Stomach (tissue), 4 donors: ENCODE measurements around the gene LSG1.

Experiments used
- EP300 ChIP-seq: sonication (generic); formaldehyde crosslinking; IDR thresholded peaks from one replicate; pipeline ENCODE4 v1.6.1; 2017; ENCODE audit warnings: antibody characterized with exemption
- POLR2A ChIP-seq, 4 donors: fragments of 450-650 bp; IDR thresholded peaks; one replicate each; pipeline ENCODE4 v1.6.1; 2016; ENCODE audit warnings: antibody characterized with exemption in 4 of 4, control low read depth in 2 of 4, mild to moderate bottlenecking in 1 of 4, moderate library complexity in 1 of 4
- POLR2AphosphoS5 ChIP-seq, 3 donors: sonication (generic); formaldehyde crosslinking; IDR thresholded peaks; one replicate each; pipeline ENCODE4 v1.6.1; 2016; ENCODE audit warnings: antibody characterized with exemption in 3 of 3
- TF ChIP-seq, protein P1 (sequence below), 7 experiments: fragments of 450-650 bp in 4 of 7; fragments of 200-600 bp in 3 of 7; sonication (generic) in 3 of 7; IDR thresholded peaks; one replicate each; pipeline ENCODE4 v1.5.1; 2016 to 2019; ENCODE audit warnings: antibody characterized with exemption in 7 of 7, control low read depth in 2 of 7, mild to moderate bottlenecking in 1 of 7

DNA sequence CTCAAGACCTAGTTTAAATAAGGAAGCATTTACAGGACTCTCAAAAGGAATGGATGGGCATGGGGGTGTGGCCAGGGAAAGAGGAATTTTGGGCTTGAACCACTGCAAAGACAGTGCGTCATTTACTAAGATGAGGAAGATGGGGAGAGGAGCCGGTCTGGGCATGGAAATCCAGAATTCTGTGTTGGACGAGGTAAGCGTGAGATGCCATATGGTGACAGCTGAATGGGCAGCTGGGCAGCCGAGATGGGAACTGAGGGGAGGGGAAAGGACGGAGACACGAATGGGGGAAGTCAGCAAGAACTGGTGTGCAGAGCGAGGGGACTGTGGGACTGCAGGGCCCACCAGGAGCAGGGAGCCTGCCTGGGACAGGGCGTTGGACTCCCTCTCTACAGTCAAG is 63.0 kb downstream of the LSG1 start:
- TF ChIP-seq, protein P1, sequence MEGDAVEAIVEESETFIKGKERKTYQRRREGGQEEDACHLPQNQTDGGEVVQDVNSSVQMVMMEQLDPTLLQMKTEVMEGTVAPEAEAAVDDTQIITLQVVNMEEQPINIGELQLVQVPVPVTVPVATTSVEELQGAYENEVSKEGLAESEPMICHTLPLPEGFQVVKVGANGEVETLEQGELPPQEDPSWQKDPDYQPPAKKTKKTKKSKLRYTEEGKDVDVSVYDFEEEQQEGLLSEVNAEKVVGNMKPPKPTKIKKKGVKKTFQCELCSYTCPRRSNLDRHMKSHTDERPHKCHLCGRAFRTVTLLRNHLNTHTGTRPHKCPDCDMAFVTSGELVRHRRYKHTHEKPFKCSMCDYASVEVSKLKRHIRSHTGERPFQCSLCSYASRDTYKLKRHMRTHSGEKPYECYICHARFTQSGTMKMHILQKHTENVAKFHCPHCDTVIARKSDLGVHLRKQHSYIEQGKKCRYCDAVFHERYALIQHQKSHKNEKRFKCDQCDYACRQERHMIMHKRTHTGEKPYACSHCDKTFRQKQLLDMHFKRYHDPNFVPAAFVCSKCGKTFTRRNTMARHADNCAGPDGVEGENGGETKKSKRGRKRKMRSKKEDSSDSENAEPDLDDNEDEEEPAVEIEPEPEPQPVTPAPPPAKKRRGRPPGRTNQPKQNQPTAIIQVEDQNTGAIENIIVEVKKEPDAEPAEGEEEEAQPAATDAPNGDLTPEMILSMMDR (IDR thresholded peaks at IDR 0.05), result no peak
- no peak for TF ChIP-seq EP300
- no peak for TF ChIP-seq POLR2AphosphoS5 (IDR thresholded peaks at IDR 0.05)
- TF ChIP-seq POLR2A (IDR thresholded peaks at IDR 0.05), result no peak
